ENCODE data around the gene HECTD1.
"Not testable (repeated sequence)": the region's sequence is repeated elsewhere in the genome, so short reads cannot be mapped to it uniquely, and the experiment has no call there.

Gene HECTD1

DNA sequence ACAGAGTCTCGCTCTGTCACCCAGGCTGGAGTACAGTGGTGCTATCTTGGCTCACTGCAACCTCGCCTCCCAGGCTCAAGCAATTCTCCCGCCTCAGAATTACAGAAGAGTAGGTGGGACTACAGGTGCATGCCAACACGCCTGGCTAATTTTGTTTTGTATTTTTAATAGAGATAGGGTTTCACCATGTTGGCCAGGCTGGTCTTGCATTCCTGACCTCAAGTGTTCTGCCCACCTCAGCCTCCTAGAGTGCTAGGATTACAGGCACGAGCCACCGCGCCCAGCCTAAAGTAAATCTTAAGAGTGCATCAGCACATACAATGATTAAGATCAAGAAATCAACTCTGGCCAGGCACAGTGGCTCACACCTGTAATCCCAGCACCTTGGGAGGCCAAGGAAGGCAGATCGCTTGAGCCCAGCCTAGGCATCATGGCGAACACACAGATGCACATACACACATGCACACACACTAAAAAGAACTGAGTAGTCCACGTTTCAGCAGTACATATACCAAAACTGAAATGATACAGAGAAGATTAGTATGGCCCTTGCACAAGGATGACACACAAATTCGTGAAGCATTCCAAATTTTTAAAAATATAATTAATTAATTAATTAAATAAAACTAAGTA is 65.0 kb downstream of the HECTD1 start:
- no peak for DNase-seq (ENCODE audit: low spot score)

DNA sequence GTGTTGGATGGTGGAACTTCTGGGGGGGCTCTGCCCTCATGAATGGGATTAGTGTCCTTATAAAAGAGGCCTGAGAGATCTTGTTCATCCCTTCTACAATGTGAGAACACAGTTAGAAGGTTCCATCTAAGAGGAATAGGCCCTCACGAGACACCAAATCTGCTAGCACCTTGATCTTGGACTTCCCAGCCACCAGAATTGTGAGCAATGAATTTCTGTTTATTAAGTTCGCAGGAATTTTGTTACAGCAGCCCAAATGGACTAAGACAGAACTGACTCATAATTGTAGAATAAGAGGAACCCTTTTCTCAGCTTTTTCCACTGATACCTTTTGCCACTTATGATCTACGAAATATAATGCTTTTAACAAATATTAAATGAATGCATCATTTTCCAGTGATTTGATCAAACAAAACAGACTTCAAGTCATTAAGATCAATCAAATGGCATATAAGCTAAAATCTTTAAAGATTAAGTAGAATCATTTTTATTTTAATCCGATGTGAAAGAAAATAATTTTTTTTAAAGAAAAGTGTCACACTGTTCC is 68.2 kb downstream of the HECTD1 start:
- no peak for DNase-seq (ENCODE audit: low spot score)

DNA sequence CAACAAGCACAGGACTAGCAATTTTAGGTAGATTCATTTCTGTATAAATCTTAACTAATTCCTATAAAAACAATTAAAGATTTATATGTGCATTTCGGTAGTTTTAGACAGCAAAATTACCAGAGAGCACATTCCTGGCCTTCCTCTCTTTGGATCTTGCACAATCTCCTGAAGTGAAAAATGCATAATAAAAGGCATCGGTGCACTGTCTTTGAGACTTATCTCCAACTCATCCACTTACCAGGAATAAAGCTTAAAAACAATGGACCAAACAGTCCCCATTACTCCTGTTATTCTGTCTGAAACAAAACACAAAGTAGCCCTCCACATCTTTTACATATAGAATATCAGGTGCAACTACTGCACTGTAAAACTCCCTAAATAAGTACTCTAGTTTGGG is 69.3 kb downstream of the HECTD1 start:
- DNase-seq (ENCODE audit: low spot score) = no peak

DNA sequence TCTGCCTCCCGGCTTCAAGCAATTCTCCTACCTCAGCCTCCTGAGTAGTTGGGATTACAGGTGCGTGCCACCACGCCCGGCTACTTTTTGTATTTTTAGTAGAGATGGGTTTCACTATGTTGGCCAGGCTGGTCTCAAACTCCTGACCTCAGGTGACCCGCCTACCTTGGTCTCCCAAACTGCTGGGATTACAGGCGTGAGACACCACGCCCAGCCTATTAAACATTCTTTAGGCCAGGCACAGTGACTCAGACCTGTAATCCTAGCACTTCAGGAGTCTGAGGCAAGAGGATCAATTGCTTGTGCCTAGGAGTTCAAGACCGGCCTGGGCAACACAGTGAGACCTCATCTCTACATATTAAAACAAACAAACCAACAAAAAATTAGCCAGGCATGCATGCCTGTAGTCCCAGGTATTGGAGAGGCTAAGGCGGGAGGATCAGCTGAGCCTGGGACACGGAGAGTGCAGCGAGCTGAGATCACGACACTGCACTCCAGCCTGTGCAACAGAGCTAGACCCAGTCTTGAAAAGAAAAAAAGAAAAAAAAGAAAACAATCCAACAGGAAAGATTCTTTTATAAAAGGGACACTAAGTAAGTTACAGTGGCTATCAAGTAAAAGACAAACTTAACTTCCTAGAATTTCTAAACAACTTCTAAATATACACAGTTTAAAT is 70.2 kb downstream of the HECTD1 start:
- no peak for DNase-seq (ENCODE audit: low spot score)

DNA sequence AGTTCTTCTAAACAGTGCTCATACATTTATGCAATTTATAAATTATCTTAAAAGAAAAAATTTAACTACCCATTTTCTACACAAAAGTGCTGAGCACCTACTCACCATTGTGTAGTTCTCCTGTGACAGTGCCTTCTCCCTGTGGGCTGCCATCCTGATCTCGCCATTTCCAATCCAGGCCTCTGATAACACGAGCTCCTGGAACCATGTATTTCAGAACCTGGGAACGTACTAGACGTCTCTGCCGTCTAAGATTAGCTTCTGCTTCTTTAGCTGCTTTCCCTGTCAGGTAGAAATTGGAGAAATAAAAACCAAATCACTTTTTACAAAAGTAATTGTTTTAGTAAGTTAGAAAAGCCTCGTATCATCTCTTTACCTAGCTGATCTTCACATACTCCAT is 74.5 kb downstream of the HECTD1 start:
- no peak for DNase-seq (ENCODE audit: low spot score)

DNA sequence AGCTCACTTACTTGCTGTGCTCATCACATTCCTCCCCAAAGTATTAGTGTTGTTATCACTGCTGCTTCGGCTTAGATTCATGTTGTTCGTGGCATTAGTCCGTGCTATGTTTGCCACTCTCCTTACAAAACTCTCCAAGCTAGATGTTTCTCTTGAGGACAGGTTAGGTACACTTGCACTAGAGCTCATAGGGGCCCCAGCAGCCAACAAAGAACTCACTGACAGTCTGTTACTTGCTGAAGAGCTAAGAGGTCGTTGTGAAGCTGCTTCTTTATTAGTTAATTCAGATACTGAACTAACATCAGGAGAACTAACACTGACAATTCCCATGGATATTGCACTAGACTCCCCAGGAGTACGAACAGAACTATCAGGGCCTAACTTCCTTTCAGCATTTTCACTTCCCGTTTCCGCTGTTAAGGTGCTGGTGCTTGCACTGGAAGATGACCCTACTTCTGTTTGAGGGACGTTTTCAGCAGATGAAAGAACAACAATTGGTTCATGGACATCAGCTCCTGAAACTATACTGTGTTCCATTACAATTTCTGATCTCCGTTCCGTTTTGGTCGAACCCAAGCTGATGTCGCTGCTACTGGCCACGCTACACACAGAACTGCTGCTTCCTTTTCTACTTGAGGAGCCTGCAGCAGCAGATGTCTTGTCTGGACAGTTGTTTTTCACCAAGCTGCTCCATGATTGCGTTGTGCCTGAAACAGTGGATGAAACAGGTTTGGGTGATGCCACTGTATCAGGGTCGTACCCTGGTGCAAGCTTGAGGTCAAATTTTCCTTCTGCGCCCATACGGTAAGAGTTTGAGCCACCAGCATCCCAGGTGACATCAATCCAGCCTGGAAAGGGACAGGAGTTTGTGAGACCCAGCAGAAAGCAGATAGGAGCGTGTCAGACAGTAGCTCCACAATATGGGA is 78.7 kb downstream of the HECTD1 start:
- DNase-seq (ENCODE audit: low spot score) = peak; percentile 57

DNA sequence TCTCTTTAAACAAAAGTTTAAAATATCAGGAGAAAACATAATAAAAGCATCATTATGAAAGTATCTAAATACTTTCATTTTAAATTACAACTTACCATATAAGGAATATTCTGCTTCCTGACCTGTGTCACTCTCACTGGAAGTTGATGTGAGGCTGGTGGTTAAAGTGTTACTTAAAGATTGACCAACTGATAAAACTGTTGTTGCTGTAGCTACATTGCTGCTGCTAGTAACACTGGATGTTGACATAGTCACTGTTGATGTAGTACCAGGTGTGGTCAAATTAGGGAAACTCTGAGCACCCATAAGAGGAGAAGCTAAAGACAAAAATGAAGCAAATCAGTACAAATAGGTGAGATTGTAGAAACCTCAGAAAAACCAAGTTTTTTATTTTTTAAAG is 79.9 kb downstream of the HECTD1 start:
- DNase-seq (ENCODE audit: low spot score) = no peak

DNA sequence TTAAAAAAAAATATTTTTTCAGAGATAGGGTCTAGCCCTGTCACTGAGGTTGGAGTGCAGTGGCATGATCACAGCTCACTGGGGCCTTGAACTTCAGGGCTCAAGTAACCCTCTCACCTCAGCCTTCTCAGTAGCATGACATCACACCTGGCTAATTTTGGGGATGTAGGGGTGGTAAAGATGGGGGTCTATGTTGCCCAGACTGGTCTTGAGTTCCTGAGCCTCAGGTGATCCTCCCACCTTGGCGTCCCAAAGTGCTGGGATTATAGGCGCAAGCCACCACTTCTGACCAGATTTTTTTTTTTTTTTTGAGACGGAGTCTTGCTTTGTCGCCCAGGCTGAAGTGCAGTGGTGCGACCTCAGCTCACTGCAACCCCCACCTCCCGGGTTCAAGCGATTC is 80.9 kb downstream of the HECTD1 start:
- no peak for DNase-seq (ENCODE audit: low spot score)

DNA sequence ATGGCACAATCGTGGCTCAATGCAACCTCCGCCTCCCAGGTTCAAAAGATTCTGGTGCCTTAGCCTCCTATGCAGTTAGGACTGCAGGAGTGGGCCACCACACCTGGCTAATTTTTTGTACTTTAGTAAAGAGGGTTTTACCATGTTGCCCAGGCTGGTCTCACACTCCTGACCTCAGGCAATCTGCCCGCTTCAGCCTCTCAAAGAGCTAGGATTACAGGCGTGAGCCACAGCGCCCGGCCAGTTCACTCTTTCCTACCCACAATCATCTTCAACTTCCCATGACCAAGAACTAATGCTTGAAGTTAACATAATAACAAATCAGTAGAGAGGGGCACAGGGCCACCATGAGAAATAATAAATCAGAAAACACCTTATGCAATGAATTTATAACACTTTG is 82.4 kb downstream of the HECTD1 start:
- DNase-seq (ENCODE audit: low spot score) = no peak

DNA sequence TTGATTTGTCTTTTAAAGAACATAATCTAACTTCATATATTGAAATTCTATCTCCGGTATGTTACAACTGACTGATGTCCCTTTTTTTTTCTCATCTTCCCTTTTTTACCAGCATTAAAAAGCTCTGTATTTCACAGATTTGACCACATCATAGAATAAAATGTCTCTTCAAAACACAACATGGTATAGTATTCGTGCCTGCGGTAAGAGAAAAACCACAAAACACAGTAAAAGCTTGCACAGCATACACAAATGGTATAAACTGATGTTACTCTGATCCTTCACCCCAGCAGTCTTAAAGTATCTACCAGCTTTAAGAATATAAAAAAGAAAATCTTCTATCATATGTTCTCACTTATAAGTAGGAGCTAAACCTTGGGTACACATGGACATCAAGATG is 83.4 kb downstream of the HECTD1 start:
- no peak for DNase-seq (ENCODE audit: low spot score)

DNA sequence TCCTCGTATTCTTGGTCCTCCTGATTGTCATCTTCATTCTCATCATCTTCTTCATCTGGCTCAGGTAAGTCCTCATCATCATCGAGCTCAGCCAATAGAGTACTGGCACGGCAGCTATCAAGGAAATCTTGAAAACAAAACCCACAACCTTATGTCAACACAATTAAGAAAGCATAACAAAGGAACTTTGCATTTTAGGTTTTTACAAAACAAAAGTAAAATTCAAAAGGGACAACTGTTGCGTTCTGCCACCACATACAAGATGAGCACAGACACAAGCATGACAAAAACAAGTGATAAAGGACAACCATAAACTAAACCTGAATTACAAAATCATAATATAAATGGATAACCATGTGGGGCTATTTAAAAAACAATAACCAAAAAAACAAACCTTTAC is 84.7 kb downstream of the HECTD1 start:
- no peak for DNase-seq (ENCODE audit: low spot score)

DNA sequence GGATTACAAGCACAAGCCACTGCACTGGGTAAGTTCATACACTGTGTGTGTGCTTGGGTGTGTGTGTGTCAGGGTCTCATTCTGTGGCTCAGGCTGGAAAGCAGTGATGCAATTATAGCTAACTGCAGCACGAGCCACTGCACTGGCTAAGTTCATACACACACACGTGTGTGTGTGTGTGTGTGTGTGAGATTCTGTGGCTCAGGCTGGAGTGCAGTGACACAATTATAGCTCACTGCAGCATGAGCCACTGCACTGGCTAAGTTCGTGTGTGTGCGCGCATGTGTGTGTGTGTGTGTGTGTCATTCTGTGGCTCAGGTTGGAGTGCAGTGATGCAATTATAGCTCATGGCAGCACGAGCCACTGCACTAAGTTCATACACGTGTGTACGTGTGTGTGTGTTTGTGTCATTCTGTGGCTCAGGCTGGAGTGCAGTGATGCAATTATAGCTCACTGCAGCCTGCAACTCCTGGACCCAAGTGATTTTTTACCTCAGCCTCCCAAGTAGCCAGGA is 85.4 kb downstream of the HECTD1 start:
- DNase-seq (ENCODE audit: low spot score) = no peak

DNA sequence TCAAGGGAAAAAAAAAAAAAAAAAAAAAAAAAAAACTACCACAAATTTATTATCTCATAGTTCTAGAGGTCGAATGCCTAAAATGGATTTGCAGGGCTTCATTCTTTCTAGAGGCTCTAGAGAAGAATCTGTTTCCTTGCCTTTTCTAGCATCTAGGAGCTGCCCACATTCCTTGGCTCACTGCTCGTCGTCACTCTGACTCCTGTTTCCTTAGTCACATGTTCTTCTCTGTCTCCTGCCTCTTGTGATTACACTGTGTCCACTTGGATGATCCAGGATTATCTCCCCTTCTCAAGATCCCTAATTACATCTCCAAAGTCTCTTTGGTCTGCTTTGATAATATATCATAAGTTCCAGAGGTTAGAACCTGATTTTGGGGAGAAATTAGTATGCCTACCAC is 88.7 kb downstream of the HECTD1 start:
- DNase-seq (ENCODE audit: low spot score) = no peak

DNA sequence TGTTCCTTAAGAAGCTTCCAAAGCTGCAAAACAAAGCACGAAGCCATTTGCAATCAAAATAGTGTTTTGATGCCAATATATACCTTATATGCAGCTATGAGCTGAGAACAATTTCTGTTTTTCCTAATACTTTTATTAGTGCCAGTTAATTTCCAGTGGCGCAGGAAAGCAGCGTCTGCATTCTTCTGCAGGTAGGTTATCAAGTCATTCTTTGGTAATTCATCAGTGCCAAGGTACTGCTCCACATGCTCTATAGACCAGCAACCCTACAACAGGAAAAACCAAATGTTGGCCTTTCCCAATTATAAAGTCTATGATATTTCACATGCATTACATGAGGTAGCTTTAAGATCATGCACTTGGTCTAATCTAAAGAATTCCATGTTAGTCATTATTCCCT is 93.8 kb downstream of the HECTD1 start:
- DNase-seq (ENCODE audit: low spot score) = no peak

DNA sequence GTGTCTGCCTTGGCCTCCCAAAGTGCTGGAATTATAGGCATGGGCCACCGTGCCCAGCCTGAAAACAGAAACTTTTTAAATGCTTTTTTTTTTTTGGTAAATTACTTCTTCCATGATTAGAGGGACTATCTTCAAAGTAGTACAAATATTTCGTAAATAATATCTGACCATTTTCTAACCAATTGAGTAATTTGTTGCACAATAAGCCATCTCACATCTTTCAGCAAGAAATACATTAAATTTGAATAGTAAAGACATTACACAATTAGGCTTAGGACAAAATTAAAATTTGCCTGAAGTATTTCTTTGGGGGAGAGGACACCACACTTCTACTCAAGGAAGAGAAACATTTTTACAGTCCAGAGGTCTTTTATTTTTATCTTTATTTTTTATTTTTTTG is 96.7 kb downstream of the HECTD1 start:
- no peak for DNase-seq (ENCODE audit: low spot score)

DNA sequence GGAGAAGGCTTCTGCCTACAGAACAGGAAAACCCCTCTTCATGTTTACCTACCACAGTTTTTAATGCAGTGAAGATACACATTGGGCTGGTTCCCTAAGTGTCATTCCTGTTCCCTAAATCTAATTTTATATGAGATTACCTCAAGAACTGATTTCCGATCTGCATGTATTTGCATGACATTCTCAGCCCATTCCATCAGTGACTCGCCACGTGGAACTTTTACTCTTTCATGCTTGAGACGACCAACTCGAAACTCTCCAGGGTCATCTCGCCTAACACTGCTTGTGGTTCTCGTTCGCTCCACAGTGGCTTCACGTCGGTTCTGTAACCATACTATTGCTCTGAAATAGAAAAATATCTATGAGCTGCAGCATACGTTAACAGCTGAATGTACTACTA is 98.3 kb downstream of the HECTD1 start:
- DNase-seq (ENCODE audit: low spot score) = no peak

DNA sequence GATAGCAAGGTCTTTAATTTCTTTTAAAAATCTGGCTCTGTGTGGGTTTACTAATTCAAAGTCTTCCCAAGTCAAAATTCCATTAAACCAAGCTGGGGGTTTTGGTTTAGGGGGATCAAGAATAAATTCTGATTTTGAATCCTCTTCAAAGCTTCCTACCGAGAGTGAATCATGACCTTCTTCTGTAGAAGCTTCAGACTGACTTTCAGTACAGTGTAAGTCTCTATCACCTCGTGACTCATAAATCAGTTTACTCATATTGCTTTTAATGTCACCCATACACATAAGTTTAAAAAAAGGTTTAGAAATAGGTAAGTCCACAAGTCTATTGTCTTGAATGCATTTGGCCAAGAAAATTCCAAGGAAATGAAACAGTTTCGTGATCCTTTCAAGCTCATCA is 100.8 kb downstream of the HECTD1 start:
- DNase-seq (ENCODE audit: low spot score) = no peak

DNA sequence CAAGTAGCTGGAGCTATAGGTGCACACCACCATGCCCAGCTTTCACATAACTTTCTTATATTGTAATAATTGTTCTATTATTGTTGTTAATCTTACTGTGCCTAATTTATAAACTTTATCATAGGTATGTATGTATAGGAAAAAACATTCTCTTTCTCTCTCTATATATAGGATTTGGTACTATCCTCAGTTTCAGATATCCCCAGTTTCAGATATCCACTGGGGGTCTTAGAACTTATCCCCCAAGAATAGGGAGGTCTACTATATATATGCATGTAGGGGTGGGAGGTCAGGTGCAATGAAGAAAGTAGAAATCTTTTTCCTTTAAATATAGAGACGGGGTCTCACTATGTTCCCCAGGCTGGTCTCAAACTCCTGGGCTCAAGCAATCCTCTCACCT is 110.5 kb downstream of the HECTD1 start:
- DNase-seq (ENCODE audit: low spot score) = no peak

DNA sequence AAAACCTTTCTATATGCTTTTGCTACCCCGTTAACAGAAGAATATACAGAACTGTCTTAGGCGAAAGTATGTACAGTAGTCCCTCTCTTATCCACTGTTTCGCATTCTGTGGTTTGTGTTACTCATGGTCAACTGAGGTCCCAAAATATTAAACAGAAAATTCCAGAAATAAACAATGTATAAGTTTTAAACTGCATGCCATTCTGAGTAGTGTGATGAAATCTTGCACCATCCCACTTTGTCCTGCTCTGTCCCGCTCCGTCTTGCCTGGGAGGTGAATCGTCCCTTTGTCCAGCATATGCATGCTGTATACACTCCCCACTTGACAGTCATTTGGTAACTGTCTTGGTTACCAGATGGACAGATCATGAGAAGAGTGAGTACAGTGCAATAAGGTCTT is 111.3 kb downstream of the HECTD1 start:
- DNase-seq (ENCODE audit: low spot score) = no peak

DNA sequence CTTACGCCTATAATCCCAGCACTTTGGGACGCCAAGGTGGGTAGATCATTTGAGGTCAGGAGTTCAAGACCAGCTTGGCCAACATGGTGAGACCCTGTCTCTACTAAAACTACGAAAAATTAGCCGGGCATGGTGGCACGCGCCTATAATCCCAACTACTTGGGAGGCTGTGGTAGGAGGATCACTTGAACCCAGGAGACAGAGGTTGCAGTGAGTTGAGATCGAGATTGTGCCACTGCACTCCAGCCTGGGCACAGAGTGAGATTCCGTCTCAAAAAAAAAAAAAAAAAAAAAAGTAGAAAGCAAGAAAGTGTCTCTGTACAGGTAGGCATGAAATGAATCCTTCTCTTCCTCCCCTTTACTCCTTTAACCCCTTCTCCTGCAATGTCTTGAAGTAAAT is 111.8 kb downstream of the HECTD1 start:
- not testable (repeated sequence) for DNase-seq (ENCODE audit: low spot score)

DNA sequence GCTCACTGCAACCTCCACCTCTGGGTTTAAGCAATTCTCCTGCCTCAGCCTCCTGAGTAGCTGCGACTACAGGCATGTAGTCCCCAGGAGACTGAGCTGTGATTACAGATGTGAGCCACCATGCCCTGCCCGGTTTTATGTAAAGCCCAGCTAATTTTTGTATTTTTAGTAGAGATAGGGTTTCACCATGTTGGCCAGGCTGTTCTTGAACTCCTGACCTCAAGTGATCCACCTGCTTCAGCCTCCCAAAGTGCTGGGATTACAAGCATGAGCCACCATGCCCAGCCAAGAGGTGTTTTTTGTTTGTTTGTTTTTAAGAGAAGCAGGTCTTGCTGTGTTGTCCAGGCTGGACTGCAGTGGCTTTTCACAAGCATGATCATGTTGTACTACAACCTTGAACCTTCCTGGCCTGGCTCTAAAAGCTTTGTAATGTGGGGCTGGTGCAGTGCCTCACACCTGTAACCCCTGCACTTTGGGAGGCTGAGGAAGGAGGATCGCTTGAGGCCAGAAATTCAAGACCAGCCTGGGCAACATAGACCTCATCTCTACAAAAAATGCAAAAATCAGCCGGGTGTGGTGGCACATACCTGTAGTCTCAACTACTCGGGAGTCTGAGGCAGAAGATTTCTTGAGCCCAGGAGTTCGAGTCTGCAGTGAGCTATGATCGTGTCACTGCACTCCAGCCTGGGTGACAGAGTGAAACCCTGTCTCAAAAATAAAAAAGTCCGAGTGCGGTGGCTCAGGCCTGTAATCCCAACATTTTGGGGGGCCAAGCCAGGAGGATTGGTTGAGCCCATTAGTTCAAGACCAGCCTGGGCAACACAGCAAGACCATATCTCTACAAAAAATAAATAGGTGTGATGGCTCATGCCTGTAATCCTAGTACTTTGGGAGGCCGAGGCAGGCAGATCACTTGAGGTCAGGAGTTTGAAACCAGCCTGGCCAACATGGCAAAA is 113.4 kb downstream of the HECTD1 start:
- not testable (repeated sequence) for DNase-seq (ENCODE audit: low spot score)

Data from NAMALWA (cell line).